ENCODE results near the gene SGIP1. TPM values are rescaled to one million over a fixed set of nuclear protein-coding genes. Genes with fewer than 3 reads are reported as not detected.

Gene SGIP1
- total RNA-seq, 1 donor from 2014 or later = 11.9 TPM

DNA sequence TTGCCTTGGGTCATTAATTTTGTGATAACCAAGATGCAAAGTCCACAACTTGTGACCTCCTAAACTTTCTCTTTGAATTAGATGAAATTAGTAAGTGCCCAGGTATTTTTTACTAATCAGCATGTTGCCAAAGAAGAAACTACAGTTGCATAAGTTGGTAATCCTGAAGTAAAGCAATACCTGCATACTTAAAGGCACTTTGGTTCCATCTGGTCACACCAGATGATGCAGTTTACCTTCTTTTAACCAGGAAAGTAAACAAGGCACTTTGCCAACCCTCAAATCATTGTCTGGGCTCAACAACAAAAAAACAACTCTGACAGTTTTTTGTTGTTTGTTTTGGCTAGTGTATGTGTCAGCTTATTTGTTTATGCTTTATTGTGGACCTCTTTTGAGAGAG, 162.8 kb downstream of the SGIP1 start:
- TF ChIP-seq, protein P1, sequence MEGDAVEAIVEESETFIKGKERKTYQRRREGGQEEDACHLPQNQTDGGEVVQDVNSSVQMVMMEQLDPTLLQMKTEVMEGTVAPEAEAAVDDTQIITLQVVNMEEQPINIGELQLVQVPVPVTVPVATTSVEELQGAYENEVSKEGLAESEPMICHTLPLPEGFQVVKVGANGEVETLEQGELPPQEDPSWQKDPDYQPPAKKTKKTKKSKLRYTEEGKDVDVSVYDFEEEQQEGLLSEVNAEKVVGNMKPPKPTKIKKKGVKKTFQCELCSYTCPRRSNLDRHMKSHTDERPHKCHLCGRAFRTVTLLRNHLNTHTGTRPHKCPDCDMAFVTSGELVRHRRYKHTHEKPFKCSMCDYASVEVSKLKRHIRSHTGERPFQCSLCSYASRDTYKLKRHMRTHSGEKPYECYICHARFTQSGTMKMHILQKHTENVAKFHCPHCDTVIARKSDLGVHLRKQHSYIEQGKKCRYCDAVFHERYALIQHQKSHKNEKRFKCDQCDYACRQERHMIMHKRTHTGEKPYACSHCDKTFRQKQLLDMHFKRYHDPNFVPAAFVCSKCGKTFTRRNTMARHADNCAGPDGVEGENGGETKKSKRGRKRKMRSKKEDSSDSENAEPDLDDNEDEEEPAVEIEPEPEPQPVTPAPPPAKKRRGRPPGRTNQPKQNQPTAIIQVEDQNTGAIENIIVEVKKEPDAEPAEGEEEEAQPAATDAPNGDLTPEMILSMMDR (IDR thresholded peaks at IDR 0.05; ENCODE audit: unreplicated experiment) = no peak
- Mint-ChIP-seq H3K4me3 (no peak overlapping the region), H3K4me1 (peaks cover 14% of the 10 kb centered on the region), H3K9me3 (no peaks in the 10 kb centered on the region), H3K27me3 (ENCODE audit: low read depth) (no peaks in the 10 kb centered on the region), H3K36me3 (no peaks in the 10 kb centered on the region), H3K27ac (no peak overlapping the region)
- DNase-seq (ENCODE audit: low spot score in 2 of 2, unreplicated experiment in 2 of 2) = no peak

DNA sequence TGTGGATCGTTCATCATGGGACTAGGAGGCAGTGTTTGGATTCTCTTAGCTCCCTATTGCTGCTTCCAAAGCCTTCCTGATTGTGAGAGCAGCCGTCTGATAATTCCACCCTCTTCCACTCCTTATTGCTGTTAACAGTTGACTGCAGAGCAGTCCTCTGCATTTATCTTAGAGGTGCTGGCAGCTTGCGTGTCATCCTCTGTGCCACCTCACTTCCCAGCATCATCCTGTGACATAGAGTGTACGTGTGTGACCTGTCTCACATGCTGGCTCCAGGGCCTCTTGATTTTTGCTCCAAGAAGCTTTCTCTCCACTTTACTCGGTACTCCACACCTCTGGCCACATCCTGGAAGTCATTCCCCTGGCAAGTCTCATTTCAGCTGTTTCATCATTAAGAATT, 165.3 kb downstream of the SGIP1 start:
- Mint-ChIP-seq H3K4me3 (no peak overlapping the region), H3K4me1 (peaks cover 9% of the 10 kb centered on the region)
- TF ChIP-seq, protein P1 (IDR thresholded peaks at IDR 0.05; ENCODE audit: unreplicated experiment) = no peak

DNA sequence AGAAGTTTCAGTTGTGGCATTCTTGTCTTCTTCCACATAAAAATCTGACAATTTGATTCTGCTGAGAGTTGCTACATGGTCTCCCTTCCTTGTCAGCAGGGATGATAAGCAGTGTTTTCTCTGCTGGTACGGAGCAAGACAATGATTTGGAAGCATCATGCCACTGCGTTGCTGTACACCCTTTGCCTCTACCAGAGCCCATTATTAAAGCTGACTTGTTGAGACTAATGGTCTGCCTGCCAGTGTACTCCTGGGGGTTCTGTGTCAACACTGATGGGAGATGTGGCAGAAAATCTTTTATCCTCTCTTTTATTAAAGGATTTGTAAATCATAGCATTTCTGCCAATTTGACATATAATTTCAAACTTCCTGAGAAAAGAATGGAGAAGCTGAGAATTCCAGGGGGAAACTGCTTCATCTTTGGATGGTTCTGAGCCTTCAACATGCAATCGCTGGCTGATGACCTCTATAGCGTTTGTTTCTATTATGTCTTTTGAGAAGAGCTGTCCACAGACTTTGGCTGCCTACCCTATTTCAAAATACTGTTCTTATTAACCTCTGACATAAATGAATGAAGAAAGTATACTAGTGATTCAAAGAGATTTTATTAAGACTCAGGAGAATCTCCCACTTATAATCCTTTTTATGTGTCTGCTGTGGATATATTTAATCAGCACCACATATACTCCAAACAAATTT, 170.4 kb downstream of the SGIP1 start:
- Mint-ChIP-seq H3K4me1 (peaks cover 2% of the 10 kb centered on the region), H3K4me3 (no peak overlapping the region), H3K27me3 (ENCODE audit: low read depth) (no peaks in the 10 kb centered on the region), H3K27ac (no peak overlapping the region), H3K9me3 (no peaks in the 10 kb centered on the region), H3K36me3 (no peaks in the 10 kb centered on the region)
- DNase-seq (ENCODE audit: low spot score in 2 of 2, unreplicated experiment in 2 of 2) = no peak
- TF ChIP-seq, protein P1 (IDR thresholded peaks at IDR 0.05; ENCODE audit: unreplicated experiment) = no peak

More for the DNA sequence above, 165.3 kb downstream of the SGIP1 start:
- H3K27me3 Mint-ChIP-seq (ENCODE audit: low read depth) = no peaks in the 10 kb centered on the region
- no peak overlapping the region for H3K27ac Mint-ChIP-seq
- no peaks in the 10 kb centered on the region for H3K36me3 Mint-ChIP-seq
- H3K9me3 Mint-ChIP-seq = no peaks in the 10 kb centered on the region
- DNase-seq (ENCODE audit: low spot score in 2 of 2, unreplicated experiment in 2 of 2) = no peak

DNA sequence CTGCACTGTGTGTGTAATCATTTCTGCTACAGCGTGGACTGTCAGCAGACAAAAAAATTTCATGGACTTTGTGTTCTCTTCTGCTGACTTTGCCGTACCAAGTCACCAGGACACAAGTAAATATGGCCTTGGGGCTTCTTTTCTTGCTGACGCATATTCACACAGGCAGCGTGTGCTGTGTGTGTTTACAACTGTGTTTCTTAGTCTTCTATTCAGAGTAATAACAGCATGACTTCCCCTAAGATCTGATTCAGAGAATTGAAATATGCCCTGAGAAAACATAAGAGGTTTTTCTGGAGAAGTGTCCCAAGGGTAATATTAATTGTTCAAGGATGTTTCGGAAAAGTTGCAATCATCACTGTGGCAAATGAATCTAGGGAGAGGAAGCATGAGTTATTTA, 171.2 kb downstream of the SGIP1 start:
- H3K4me3 Mint-ChIP-seq = no peak overlapping the region
- no peaks in the 10 kb centered on the region for H3K27me3 Mint-ChIP-seq (ENCODE audit: low read depth)
- no peak overlapping the region for H3K27ac Mint-ChIP-seq
- no peak for DNase-seq (ENCODE audit: low spot score in 2 of 2, unreplicated experiment in 2 of 2)
- no peaks in the 10 kb centered on the region for H3K9me3 Mint-ChIP-seq
- H3K36me3 Mint-ChIP-seq = no peaks in the 10 kb centered on the region
- H3K4me1 Mint-ChIP-seq = peaks cover 2% of the 10 kb centered on the region
- TF ChIP-seq, protein P1 (IDR thresholded peaks at IDR 0.05; ENCODE audit: unreplicated experiment) = no peak

DNA sequence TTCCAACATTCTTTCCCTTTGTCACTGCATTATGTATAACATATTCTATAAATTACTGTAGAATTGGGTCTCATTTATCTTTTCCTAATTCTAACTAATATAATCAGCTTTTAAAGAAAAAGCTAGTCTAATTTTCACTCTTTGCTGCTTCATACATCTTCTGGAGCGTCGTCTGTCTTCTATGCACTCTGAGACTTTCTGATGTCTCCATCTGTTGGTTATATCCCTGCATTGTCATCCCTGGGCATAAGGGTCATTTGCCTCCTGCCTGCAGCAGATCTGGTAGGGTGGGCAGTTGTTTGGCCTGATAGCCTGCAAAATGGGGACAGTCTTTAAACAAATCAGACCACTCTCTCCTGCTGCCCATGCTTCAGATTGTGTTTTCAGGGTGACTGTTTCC, 177.5 kb downstream of the SGIP1 start:
- no peak overlapping the region for H3K4me3 Mint-ChIP-seq
- no peak overlapping the region for H3K27ac Mint-ChIP-seq
- TF ChIP-seq, protein P1 (IDR thresholded peaks at IDR 0.05; ENCODE audit: unreplicated experiment) = no peak
- DNase-seq (ENCODE audit: low spot score in 2 of 2, unreplicated experiment in 2 of 2) = no peak
- H3K4me1 Mint-ChIP-seq = no peaks in the 10 kb centered on the region
- peaks cover 1% of the 10 kb centered on the region for H3K27me3 Mint-ChIP-seq (ENCODE audit: low read depth)
- H3K36me3 Mint-ChIP-seq = no peaks in the 10 kb centered on the region
- H3K9me3 Mint-ChIP-seq = no peaks in the 10 kb centered on the region

All from mesothelial cell of epicardium (in vitro differentiated cells).